ENCODE measurements around the gene UBASH3B.

Gene UBASH3B

GRCh38 chr11:122681070-122681469, 25.5 kb downstream of the UBASH3B start:
- no peak for DNase-seq

DNA sequence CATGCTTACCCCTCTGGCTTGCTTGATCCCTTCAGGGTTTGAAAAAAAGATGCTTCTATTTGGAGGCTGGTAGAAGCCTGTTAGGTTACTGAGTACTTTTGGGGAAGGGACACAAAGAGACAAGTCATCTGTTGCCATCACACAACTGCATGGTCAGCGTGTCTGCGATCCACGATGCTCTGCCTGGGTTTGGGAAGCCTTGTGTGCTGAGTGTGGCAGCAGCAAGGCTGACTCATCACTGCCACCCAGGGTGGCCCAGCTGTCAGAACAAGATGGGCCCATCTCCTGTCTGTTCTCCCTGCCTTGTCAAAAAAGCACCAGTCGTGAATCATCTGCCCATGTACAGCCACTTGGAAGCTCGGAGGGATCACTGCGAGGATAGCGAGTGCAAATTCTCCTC, 26.2 kb downstream of the UBASH3B start:
- peak; percentile 65 for DNase-seq

DNA sequence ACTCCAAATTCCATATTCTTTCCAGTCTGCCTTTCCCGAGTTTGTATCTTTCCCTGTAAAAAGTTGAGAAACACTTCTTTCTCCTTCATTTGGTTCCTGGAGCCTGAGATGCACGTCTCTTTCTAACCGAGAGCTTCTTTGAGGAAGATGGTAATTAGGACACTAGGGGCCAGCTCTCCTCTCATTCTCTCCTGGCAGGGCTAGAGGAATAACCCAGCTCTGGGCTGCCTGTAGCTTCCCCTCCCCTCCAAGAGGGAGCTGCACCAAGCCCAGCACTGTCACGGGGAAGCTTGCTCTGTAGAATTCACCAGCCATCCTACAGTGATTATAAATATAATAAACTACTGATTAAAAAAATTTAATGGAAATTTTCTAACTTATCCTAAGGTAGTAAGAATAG, 26.9 kb downstream of the UBASH3B start:
- DNase-seq, result no peak

- DNase-seq, result no peak
These were observed 29.5 kb downstream of the UBASH3B start for GRCh38 chr11:122685041-122685440.

- peak; percentile 69 for DNase-seq
These were observed 30.6 kb downstream of the UBASH3B start for GRCh38 chr11:122686111-122686510.

- no peak for DNase-seq
These were observed 34.9 kb downstream of the UBASH3B start for GRCh38 chr11:122690384-122690783.

GRCh38 chr11:122690801-122691548, 35.5 kb downstream of the UBASH3B start:
- peak; percentile 58 for DNase-seq

DNA sequence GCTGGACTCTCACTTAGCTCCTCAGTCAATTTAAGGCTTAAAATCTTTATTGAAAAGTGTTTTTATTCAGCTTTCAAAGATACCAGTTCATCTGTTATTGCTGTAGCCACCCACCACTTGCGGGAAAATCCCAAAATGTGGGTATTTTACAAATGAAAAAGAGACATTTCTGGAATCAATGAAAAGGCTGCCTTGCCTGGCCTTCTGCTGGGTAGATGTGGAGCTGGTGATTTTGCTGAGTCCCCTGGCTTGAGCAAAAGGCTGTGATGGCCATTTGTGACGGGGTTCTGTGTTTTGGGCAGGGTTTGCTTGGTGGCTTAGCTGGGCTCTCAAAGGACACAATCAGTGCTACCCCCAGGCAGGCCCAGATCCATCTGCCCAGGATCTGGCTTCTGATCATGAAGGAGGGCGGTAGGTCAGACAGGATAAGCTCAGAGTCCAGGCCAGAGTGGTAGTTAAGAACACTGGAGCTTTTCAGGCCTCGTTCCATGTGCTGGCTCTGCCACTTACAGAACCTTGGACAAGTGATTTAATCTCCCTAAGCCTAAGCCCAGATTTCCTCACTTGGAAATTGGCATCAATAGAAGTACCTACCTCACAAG, 36.1 kb downstream of the UBASH3B start:
- DNase-seq, result no peak

GRCh38 chr11:122692444-122692843, 36.9 kb downstream of the UBASH3B start:
- DNase-seq, result no peak

GRCh38 chr11:122695076-122695615, 39.6 kb downstream of the UBASH3B start:
- DNase-seq, result no peak

GRCh38 chr11:122696662-122697061, 41.1 kb downstream of the UBASH3B start:
- DNase-seq, result no peak

DNA sequence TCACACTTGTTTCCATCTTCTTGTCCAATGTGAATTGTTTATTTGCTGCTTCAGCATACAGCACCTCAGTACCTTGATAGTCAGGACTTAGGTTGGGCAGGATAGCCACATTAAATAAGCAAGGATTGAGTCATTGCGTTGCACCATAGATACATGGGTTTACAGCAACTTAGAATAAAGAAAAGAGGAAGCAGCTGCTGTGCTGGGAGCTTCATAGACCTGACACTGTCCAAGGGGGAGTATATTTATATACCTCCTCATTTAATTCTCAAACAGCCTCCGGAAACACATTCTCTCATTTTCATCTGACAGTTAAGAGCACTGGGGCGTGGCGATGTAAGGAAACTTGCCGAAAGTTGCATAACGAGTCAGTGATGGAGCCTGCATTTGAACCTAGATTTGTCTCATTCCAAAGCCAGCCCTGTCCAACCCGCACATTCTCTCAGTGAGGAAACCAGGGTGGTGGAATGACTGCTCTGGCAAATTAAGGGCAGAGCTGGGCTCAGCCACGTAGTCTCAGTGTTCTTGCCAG, 42.2 kb downstream of the UBASH3B start:
- DNase-seq, result no peak

DNA sequence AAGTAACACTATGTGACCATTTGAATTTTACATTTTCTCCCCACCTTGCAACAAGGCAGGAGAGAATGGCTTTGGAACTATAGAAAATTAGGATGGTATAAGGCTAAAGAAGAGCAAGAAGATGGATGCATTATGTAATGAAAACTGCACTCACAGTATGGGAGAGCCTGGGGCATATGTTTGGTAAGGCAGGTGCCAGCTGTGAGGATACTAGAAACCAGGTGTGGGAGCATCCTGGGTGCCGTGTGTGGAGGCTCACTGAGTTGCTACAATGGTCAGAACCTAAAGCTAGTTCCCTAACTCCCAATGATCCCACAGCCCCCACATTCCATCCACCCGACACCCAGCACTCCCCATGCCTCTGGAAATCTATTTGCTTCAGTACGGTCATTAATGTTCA, 42.9 kb downstream of the UBASH3B start:
- DNase-seq, result no peak

DNA sequence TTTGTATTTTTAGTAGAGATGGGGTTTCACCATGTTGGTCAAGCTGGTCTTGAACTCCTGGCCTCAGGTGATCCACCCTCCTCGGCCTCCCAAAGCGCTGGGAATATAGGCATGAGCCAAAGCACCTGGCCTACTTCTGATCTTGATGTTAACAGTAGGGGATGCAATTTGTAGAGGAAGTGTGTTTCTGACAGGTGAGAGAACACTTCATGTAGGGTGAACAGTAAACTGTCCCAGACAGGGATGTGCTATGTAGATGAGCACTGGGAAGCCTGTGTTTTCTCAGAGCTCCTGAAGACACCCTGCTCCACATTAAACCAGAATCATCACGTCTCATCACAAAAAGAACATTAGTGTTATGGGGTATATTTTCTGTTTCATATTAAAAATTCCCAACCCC, 45.1 kb downstream of the UBASH3B start:
- no peak for DNase-seq

GRCh38 chr11:122701143-122701542, 45.6 kb downstream of the UBASH3B start:
- peak; percentile 71 for DNase-seq

DNA sequence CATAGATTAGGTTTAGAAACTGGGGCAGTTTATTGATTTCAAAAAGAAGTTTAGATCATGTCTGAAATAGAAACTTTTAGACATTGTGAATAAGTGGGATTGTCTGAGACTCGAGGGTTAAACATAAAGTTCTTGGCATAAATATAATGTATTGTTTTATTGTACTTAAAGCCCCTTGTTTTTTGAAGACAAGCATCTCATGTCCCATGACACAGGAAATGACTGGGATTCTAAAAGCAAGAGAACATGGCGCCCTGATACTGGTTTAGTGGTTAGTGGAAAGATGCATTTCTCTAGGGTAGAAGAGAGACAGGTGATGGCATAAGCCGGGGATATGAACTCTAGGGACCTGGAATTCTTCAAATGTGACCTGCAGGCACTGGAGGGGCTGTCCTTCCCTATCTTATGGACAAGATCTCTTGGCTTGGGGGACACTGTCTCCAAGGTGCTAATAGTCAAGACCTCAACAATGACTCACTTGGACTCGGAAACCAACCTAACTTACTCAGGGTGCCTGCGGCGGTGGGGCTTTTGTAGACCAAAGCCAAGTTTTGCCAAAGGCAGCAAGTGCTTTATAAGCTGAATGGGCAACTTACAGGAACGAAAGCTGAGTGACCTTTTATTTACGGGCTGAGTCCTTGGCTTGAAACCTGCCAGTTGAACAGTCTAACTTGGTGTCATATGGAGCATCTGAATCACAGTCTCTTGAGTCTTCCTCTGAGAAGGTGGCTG, 48.2 kb downstream of the UBASH3B start:
- no peak for DNase-seq

GRCh38 chr11:122705396-122705795, 49.9 kb downstream of the UBASH3B start:
- DNase-seq, result no peak

DNA sequence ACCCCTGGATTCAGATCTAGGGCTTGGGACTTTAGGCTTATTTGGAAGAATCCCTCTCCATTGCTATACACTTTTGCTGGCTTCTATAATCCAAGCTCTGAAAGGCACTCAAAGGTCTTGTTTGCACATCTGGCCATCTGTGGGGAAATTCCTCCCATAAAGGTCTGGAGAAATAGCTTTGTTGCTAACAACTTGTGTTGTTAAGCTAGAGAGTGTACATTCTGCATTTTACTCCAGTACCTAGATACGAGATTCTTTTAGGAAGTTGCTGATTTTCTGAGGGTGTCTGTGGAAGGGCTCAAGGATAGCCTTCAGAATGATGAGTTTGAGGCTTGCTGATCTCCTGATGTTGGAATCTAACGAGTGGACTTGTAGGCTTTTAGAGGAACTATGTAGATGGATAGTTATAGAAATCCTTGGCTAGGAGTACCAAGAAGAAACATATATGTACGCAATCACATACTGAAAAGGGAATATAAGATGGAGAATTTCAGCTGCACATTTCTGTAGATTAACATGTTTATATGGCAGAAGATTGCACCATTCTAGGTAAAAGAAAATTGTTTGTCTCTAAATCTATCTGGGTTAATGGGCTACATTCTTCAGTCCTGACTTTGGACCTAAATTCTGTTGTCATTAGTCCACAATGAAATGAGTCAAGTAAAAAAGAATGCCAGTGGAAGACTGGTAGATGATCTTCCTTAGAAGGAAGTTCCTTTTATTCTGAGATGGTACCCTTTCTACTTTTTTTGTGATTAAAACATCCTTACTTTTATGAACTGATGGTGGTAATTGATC, 51.0 kb downstream of the UBASH3B start:
- no peak for DNase-seq

- DNase-seq, result no peak
These were observed 51.6 kb downstream of the UBASH3B start for GRCh38 chr11:122707111-122707510.

DNA sequence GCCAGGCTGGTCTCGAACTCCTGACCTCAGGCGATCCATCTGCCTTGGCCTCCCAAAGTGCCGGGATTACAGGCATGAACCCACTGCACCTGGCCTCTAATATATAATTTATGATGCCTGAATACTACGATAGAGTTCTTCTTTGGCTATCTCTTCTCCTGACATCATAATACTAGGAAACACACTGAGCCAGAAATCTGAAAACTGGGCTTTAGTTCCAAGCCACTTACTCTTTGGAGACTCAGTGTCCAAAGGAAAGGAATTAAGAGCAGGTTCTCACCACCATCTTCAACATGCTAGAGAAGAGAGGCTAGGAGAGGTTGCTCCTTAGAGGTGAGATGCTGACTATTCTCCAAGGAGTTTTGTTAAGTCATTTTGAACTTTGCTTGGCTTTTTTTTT, 52.4 kb downstream of the UBASH3B start:
- DNase-seq, result no peak

DNA sequence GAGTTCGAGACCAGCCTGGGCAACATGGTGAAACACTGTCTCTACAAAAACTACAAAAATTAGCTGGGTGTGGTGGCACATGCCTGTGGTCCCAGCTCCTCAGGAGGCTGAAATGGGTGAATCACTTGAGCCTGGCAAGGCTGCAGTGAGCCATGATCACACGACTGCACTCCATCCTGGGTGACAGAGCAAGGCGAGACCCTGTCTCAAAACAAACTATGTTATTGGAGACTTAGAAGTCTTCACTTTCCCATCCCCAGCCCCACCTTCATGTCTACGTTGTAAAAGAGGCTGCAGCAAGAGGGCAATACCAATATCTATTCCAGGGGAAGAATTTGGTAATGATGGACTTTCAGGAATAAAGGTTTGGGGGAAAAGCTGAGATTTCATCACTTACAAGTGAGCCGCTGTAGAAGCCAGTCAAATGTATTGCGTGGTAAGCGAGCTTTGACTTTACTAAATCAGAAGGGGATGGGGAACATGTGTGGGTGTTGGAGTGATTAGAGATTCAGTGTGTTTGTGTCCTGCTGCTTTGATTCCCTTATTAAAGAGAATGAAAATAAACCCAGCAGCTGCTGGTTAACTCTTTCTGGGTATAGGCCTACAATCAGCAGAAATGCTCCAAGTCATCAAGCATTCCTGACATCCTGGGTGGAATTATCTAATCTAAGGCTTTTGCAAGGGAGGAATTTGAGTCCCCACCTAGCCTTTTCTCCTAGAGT, 53.7 kb downstream of the UBASH3B start:
- DNase-seq, result peak; percentile 27

DNA sequence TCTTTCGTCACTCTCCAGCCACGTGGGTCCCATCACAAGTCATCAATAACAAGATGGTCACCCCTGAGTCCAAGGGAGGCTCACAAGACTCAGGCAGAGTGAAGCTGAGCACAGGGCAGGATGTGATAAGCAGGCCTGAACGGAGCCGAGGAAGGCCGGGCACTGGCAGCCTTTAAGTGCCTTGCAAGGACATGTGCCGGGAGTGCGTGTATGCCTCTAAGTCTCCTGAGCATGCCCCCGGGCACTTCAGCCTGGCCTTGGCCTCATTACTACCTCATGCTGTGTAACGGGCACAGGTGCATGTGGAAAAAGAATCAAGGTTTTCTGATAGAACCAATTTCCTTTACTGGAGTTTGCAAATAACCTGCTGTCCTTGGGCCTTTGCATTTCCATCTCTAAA, 55.8 kb downstream of the UBASH3B start:
- DNase-seq, result no peak
